Upper lobe of left lung (tissue), 4 donors: ENCODE data around the gene APH1B.

Experiments used
- POLR2AphosphoS5 ChIP-seq, 2 donors: sonication (generic); formaldehyde crosslinking; IDR thresholded peaks; one replicate each; pipeline ENCODE4 v1.5.1; 2017; ENCODE audit warnings: antibody characterized with exemption in 2 of 2
- TF ChIP-seq, protein P1 (sequence below), 6 experiments: fragments of 450-650 bp in 4 of 6; fragments of 200-600 bp in 2 of 6; sonication (generic) in 2 of 6; IDR thresholded peaks; one replicate each; pipeline ENCODE4 v1.5.1; 2016 to 2019; ENCODE audit warnings: antibody characterized with exemption in 6 of 6

DNA sequence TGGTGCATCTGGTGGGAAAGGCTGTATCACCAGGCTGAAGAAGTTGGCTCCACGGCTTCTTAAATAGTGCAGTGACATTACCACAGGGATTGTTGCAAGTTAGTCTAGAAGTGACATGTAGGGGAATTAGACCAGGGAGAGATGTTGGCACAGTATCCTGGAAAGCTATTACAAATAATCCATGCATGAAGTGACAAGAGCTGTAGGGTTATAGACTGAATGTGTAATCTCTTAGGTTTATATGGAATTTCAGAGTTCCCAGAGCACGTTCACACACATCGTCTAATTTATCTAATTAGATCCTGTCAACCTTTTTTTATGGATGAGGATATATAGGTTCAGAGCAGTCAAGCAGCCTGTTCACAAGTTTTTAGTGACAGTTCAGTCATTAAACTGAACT is 37.3 kb upstream of the APH1B start:
- TF ChIP-seq, protein P1, sequence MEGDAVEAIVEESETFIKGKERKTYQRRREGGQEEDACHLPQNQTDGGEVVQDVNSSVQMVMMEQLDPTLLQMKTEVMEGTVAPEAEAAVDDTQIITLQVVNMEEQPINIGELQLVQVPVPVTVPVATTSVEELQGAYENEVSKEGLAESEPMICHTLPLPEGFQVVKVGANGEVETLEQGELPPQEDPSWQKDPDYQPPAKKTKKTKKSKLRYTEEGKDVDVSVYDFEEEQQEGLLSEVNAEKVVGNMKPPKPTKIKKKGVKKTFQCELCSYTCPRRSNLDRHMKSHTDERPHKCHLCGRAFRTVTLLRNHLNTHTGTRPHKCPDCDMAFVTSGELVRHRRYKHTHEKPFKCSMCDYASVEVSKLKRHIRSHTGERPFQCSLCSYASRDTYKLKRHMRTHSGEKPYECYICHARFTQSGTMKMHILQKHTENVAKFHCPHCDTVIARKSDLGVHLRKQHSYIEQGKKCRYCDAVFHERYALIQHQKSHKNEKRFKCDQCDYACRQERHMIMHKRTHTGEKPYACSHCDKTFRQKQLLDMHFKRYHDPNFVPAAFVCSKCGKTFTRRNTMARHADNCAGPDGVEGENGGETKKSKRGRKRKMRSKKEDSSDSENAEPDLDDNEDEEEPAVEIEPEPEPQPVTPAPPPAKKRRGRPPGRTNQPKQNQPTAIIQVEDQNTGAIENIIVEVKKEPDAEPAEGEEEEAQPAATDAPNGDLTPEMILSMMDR (IDR thresholded peaks at IDR 0.05) = no peak
- TF ChIP-seq POLR2AphosphoS5 (IDR thresholded peaks at IDR 0.05) = no peak
